Gastroesophageal sphincter (tissue), 3 donors: ENCODE data around the gene EPHA3.

ENCODE experiments used
- CTCF ChIP-seq, 4 experiments: fragments of 200-600 bp in 2 of 4; fragments of 450-650 bp in 2 of 4; sonication (generic) in 1 of 4; IDR thresholded peaks; one replicate each; pipeline ENCODE4 v1.5.1; 2017 to 2019; ENCODE audit warnings: antibody characterized with exemption in 4 of 4, mild to moderate bottlenecking in 2 of 4, moderate library complexity in 2 of 4
- EP300 ChIP-seq: sonication (generic); formaldehyde crosslinking; IDR thresholded peaks from one replicate; pipeline ENCODE4 v1.6.1; 2017; ENCODE audit warnings: antibody characterized with exemption, mild to moderate bottlenecking
- POLR2A ChIP-seq, 2 donors: fragments of 450-650 bp; IDR thresholded peaks; one replicate each; pipeline ENCODE4 v1.6.1; 2017; ENCODE audit warnings: antibody characterized with exemption in 2 of 2, mild to moderate bottlenecking in 2 of 2, moderate library complexity in 1 of 2
- POLR2AphosphoS5 ChIP-seq: sonication (generic); formaldehyde crosslinking; IDR thresholded peaks from one replicate; pipeline ENCODE4 v1.6.1; 2017; ENCODE audit warnings: antibody characterized with exemption

- TF ChIP-seq CTCF (IDR thresholded peaks at IDR 0.05) = no peak
- no peak for TF ChIP-seq POLR2AphosphoS5
- no peak for TF ChIP-seq POLR2A (IDR thresholded peaks at IDR 0.05)
- no peak for TF ChIP-seq EP300
These were observed 204.2 kb downstream of the EPHA3 start for GRCh38 chr3:89311581-89311980.
